Activated T-helper 1 cell treated with anti-CD3 and anti-CD28 coated beads, Interleukin-12 subunit alpha, Interleukin-12 subunit beta, Interleukin-2, Interleukin-4 antibody, amounts not matched to agents 30 ng/mL and 10 ng/mL and 1 ng/mL, durations not matched to agents 14 hours and 24 hours and 36 hours (primary cell): ENCODE results near the gene SCYGR4. TPM values are rescaled to one million over a fixed set of nuclear protein-coding genes. Genes with fewer than 3 reads are reported as not detected.
"Not testable (repeated sequence)": the region's sequence is repeated elsewhere in the genome, so short reads cannot be mapped to it uniquely, and the experiment has no call there.

Source experiments
- DNase-seq: peaks from one replicate; pipeline ENCODE4 v3.0.0; 2021; ENCODE audit warnings: low spot score
- H3K27ac Mint-ChIP-seq: one replicate; pipeline ENCODE4 v1.8.0; 2021; ENCODE audit warnings: mild to moderate bottlenecking, mixed read lengths
- H3K27me3 Mint-ChIP-seq: one replicate; pipeline ENCODE4 v1.8.0; 2022; ENCODE audit warnings: mild to moderate bottlenecking, moderate library complexity, mixed read lengths; ENCODE audit not compliant: insufficient read depth
- H3K36me3 Mint-ChIP-seq: one replicate; pipeline ENCODE4 v1.8.0; 2021; ENCODE audit warnings: low read depth, mixed read lengths
- H3K4me1 Mint-ChIP-seq: one replicate; pipeline ENCODE4 v1.8.0; 2021; ENCODE audit warnings: low read depth, mixed read lengths
- H3K4me3 Mint-ChIP-seq: one replicate; pipeline ENCODE4 v1.8.0; 2021; ENCODE audit warnings: mild to moderate bottlenecking, moderate library complexity, mixed read lengths
- H3K9me3 Mint-ChIP-seq: one replicate; pipeline ENCODE4 v1.8.0; 2021; ENCODE audit warnings: mixed read lengths
- intact Hi-C: fragments of 100-400 bp; cut with micrococcal nuclease; formaldehyde crosslinking; loops from one replicate; pipeline ENCODE4 v1.15.1; 2024
- total RNA-seq: library from RNA; stranded (reverse); gene quantifications from 2 replicates; pipeline ENCODE4 v1.2.3, GENCODE V29; 2022

The SCYGR4 gene
- total RNA-seq, 1 donor from 2014 or later: not detected

GRCh38 chr2:227598835-227599503, 18.3 kb upstream of the SCYGR4 start, which contains the start of gene SCYGR2:
TSS of gene SCYGR2 (plus strand) at chr2:227598893. CDS start at chr2:227598893, 0 bp downstream.
- H3K9me3 Mint-ChIP-seq, H3K36me3 Mint-ChIP-seq, H3K27ac Mint-ChIP-seq, intact Hi-C loops, H3K4me1 Mint-ChIP-seq, H3K4me3 Mint-ChIP-seq, DNase-seq: not testable (repeated sequence)
- H3K27me3 Mint-ChIP-seq: peaks cover 11% of the 10 kb centered on the region

- Mint-ChIP-seq H3K27me3 (peaks cover 9% of the 10 kb centered on the region), H3K4me3 (no peak overlapping the region), H3K27ac (no peak overlapping the region), H3K36me3 (no peaks in the 10 kb centered on the region), H3K9me3 (no peaks in the 10 kb centered on the region), H3K4me1 (no peaks in the 10 kb centered on the region)
- DNase-seq: no peak
- intact Hi-C loops: no loop called here
Observed at GRCh38 chr2:227602358-227602757, 14.9 kb upstream of the SCYGR4 start.

GRCh38 chr2:227606476-227606875, 10.8 kb upstream of the SCYGR4 start:
- intact Hi-C loops: no loop called here
- DNase-seq: no peak
- no peaks in the 10 kb centered on the region for H3K9me3 Mint-ChIP-seq
- H3K27ac Mint-ChIP-seq: no peak overlapping the region
- no peaks in the 10 kb centered on the region for H3K36me3 Mint-ChIP-seq
- H3K4me1 Mint-ChIP-seq: no peaks in the 10 kb centered on the region
- H3K4me3 Mint-ChIP-seq: no peak overlapping the region
- H3K27me3 Mint-ChIP-seq: peaks cover 28% of the 10 kb centered on the region

GRCh38 chr2:227607941-227608340, 9.4 kb upstream of the SCYGR4 start:
- Mint-ChIP-seq H3K4me3 (no peak overlapping the region), H3K27me3 (peaks cover 33% of the 10 kb centered on the region), H3K27ac (no peak overlapping the region), H3K4me1 (no peaks in the 10 kb centered on the region), H3K9me3 (no peaks in the 10 kb centered on the region), H3K36me3 (no peaks in the 10 kb centered on the region)
- intact Hi-C loops: no loop called here
- no peak for DNase-seq

GRCh38 chr2:227608561-227609338, 8.5 kb upstream of the SCYGR4 start:
- no peak for DNase-seq
- Mint-ChIP-seq H3K4me3 (no peak overlapping the region), H3K36me3 (no peaks in the 10 kb centered on the region), H3K27me3 (peaks cover 30% of the 10 kb centered on the region), H3K4me1 (no peaks in the 10 kb centered on the region), H3K27ac (no peak overlapping the region), H3K9me3 (no peaks in the 10 kb centered on the region)
- intact Hi-C loops: no loop called here

GRCh38 chr2:227610123-227610522, 7.2 kb upstream of the SCYGR4 start:
- Mint-ChIP-seq H3K4me1 (no peaks in the 10 kb centered on the region), H3K9me3 (no peaks in the 10 kb centered on the region), H3K27me3 (peaks cover 32% of the 10 kb centered on the region), H3K36me3 (no peaks in the 10 kb centered on the region), H3K4me3 (no peak overlapping the region), H3K27ac (no peak overlapping the region)
- DNase-seq: no peak
- intact Hi-C loops: no loop called here

- H3K36me3 Mint-ChIP-seq: no peaks in the 10 kb centered on the region
- H3K27me3 Mint-ChIP-seq: peaks cover 31% of the 10 kb centered on the region
- no peak overlapping the region for H3K27ac Mint-ChIP-seq
- intact Hi-C loops: no loop called here
- H3K9me3 Mint-ChIP-seq: no peaks in the 10 kb centered on the region
- DNase-seq: no peak
- H3K4me3 Mint-ChIP-seq: no peak overlapping the region
- no peaks in the 10 kb centered on the region for H3K4me1 Mint-ChIP-seq
Observed at GRCh38 chr2:227612546-227613271, 4.6 kb upstream of the SCYGR4 start.

GRCh38 chr2:227613272-227613660, 4.0 kb upstream of the SCYGR4 start:
- DNase-seq: no peak
- Mint-ChIP-seq H3K27me3 (peaks cover 31% of the 10 kb centered on the region), H3K27ac (no peak overlapping the region), H3K4me3 (no peak overlapping the region), H3K9me3 (no peaks in the 10 kb centered on the region), H3K36me3 (no peaks in the 10 kb centered on the region), H3K4me1 (no peaks in the 10 kb centered on the region)
- intact Hi-C loops: no loop called here

GRCh38 chr2:227614246-227614645, 3.1 kb upstream of the SCYGR4 start:
- Mint-ChIP-seq H3K27me3 (peaks cover 28% of the 10 kb centered on the region), H3K36me3 (no peaks in the 10 kb centered on the region), H3K4me3 (no peak overlapping the region), H3K27ac (no peak overlapping the region), H3K9me3 (no peaks in the 10 kb centered on the region), H3K4me1 (no peaks in the 10 kb centered on the region)
- no peak for DNase-seq
- intact Hi-C loops: no loop called here

- DNase-seq: no peak
Observed at GRCh38 chr2:227614740-227615139, 2.6 kb upstream of the SCYGR4 start, which contains the start of gene SCYGR3. TSS of gene SCYGR3 (minus strand) at chr2:227614840. CDS start at chr2:227614840, 0 bp downstream.

GRCh38 chr2:227615181-227615580, 2.1 kb upstream of the SCYGR4 start:
- H3K4me3 Mint-ChIP-seq: no peak overlapping the region
- H3K4me1 Mint-ChIP-seq: no peaks in the 10 kb centered on the region
- DNase-seq: no peak
- H3K27me3 Mint-ChIP-seq: peaks cover 27% of the 10 kb centered on the region
- H3K36me3 Mint-ChIP-seq: no peaks in the 10 kb centered on the region
- intact Hi-C loops: no loop called here
- no peak overlapping the region for H3K27ac Mint-ChIP-seq
- H3K9me3 Mint-ChIP-seq: no peaks in the 10 kb centered on the region

More at GRCh38 chr2:227614740-227615139, 2.6 kb upstream of the SCYGR4 start, which contains the start of gene SCYGR3:
- intact Hi-C loops: no loop called here
- no peaks in the 10 kb centered on the region for H3K9me3 Mint-ChIP-seq
- H3K36me3 Mint-ChIP-seq: no peaks in the 10 kb centered on the region
- H3K27ac Mint-ChIP-seq: no peak within 1 kb of the TSS
- H3K4me1 Mint-ChIP-seq: no peaks in the 10 kb centered on the region
- peaks cover 28% of the 10 kb centered on the region for H3K27me3 Mint-ChIP-seq
- H3K4me3 Mint-ChIP-seq: no peak within 1 kb of the TSS

- Mint-ChIP-seq H3K27ac (no peak overlapping the region), H3K4me1 (no peaks in the 10 kb centered on the region), H3K27me3 (peaks cover 22% of the 10 kb centered on the region), H3K36me3 (no peaks in the 10 kb centered on the region), H3K9me3 (no peaks in the 10 kb centered on the region), H3K4me3 (no peak overlapping the region)
- no peak for DNase-seq
- intact Hi-C loops: no loop called here
Observed at GRCh38 chr2:227615906-227616305, 1.4 kb upstream of the SCYGR4 start.

- no peaks in the 10 kb centered on the region for H3K9me3 Mint-ChIP-seq
- H3K27me3 Mint-ChIP-seq: peaks cover 22% of the 10 kb centered on the region
- H3K4me1 Mint-ChIP-seq: no peaks in the 10 kb centered on the region
- intact Hi-C loops: no loop called here
- no peak overlapping the region for H3K27ac Mint-ChIP-seq
- H3K36me3 Mint-ChIP-seq: no peaks in the 10 kb centered on the region
- no peak overlapping the region for H3K4me3 Mint-ChIP-seq
- DNase-seq: no peak
Observed at GRCh38 chr2:227616631-227617030, 667 bp upstream of the SCYGR4 start.
